HepG2 (cell line): ENCODE data around the gene EPG5. TPM values are rescaled to one million over a fixed set of nuclear protein-coding genes. Genes with fewer than 3 reads are reported as not detected.

ENCODE experiments used
- ATAC-seq: fragments of 200-7000 bp; cut with Tn5 transposase; 3 replicates; pipeline ENCODE4 v1.9.1; 2020; ENCODE audit warnings: mild to moderate bottlenecking, moderate library complexity
- BruUV-seq: library from RNA; stranded (reverse); fragments of 400-500 nt; replicated peaks from 2 replicates; lab custom pipeline; 2021; lab: Mats Ljungman, UMichigan
- CTCF ChIA-PET: fragments of 300-600 bp; formaldehyde crosslinking; extraction: SDS; loops from one replicate; lab custom pipeline; 2021; ENCODE audit warnings: low total read pairs, inconsistent platforms, low intra/inter-chr PET ratio; lab: Yijun Ruan, JAX
- POLR2A ChIA-PET: fragments of 350-600 bp; sonication (Branson Sonifier 250); formaldehyde crosslinking; loops from one replicate; lab custom pipeline; 2020; ENCODE audit warnings: antibody characterized with exemption, inconsistent platforms; lab: Yijun Ruan, JAX
- DNase-seq: peaks from one replicate; pipeline ENCODE4 v3.0.0-alpha.2; 2015; ENCODE audit warnings: low spot score
- FAIRE-seq: peaks from 3 replicates; lab custom pipeline; 2011; peaks lifted over from hg19 to GRCh38; lab: Jason Lieb, UNC
- H2AFZ ChIP-seq: one replicate; pipeline ENCODE4 v1.6.1; 2011; ENCODE audit warnings: low read length, inconsistent platforms
- H3K27ac ChIP-seq: fragments of 300-600 bp; 3 replicates; pipeline ENCODE4 v1.8.0; 2011; ENCODE audit warnings: mixed run types, mild to moderate bottlenecking, mixed read lengths, low read length, inconsistent platforms; ENCODE audit not compliant: insufficient read depth; ENCODE audit errors: extremely low read length
- H3K27me3 ChIP-seq, 2 experiments: fragments of 200-600 bp in 1 of 2; 2 replicates in 1 of 2; 3 replicates in 1 of 2; pipeline versions ENCODE4 v1.6.0 to v1.8.0; 2011; ENCODE audit warnings: low read length in 2 of 2, mild to moderate bottlenecking in 2 of 2, moderate library complexity in 2 of 2, inconsistent platforms in 1 of 2; ENCODE audit not compliant: insufficient read depth in 2 of 2, control insufficient read depth in 1 of 2
- H3K36me3 ChIP-seq, 2 experiments: fragments of 200-600 bp in 1 of 2; replicated peaks in 1 of 2; 2 replicates in 1 of 2; 3 replicates in 1 of 2; pipeline versions ENCODE4 v1.5.1 to v1.8.0; 2011; ENCODE audit warnings: low read length in 2 of 2, inconsistent platforms in 1 of 2; ENCODE audit not compliant: insufficient read depth in 2 of 2, control insufficient read depth in 1 of 2
- H3K4me1 ChIP-seq: 2 replicates; pipeline ENCODE4 v1.5.1; 2012; ENCODE audit warnings: low read length, inconsistent platforms; ENCODE audit not compliant: insufficient read depth
- H3K4me2 ChIP-seq: 2 replicates; pipeline ENCODE4 v1.6.0; 2011; ENCODE audit warnings: low read depth, low read length, inconsistent platforms
- H3K4me3 ChIP-seq, 3 experiments: fragments of 200-600 bp in 1 of 3; sonication (generic), shearing (Covaris generic) in 1 of 3; replicated peaks in 1 of 3; 2 replicates each; pipeline ENCODE4 v1.5.1; 2011 to 2016; ENCODE audit warnings: low read length in 3 of 3, inconsistent platforms in 2 of 3, low read depth in 2 of 3, mild to moderate bottlenecking in 2 of 3, control low read depth in 1 of 3, mixed read lengths in 1 of 3; ENCODE audit not compliant: insufficient read depth in 1 of 3
- H3K79me2 ChIP-seq: one replicate; pipeline ENCODE4 v1.6.1; 2011; ENCODE audit warnings: low read length, inconsistent platforms; ENCODE audit not compliant: insufficient read depth
- H3K9ac ChIP-seq: 2 replicates; pipeline ENCODE4 v1.6.0; 2011; ENCODE audit warnings: mild to moderate bottlenecking, low read depth, low read length, inconsistent platforms; ENCODE audit not compliant: insufficient read depth
- H3K9me3 ChIP-seq: 2 replicates; pipeline ENCODE4 v1.5.1; 2012; ENCODE audit warnings: mild to moderate bottlenecking, low read length
- H4K20me1 ChIP-seq: 2 replicates; pipeline ENCODE4 v1.6.0; 2011; ENCODE audit warnings: inconsistent platforms, mild to moderate bottlenecking, low read length, moderate library complexity; ENCODE audit not compliant: insufficient read depth
- CCAR2 ChIP-seq: fragments of 200-400 bp; formaldehyde crosslinking; optimal IDR thresholded peaks from 2 replicates; pipeline ENCODE3; 2018; ENCODE audit warnings: low read depth, mild to moderate bottlenecking, low read length, moderate library complexity
- EP300 ChIP-seq, 3 experiments: sonication (generic) in 1 of 3; formaldehyde crosslinking in 1 of 3; IDR thresholded peaks; 2 replicates each; pipeline versions ENCODE4 v1.5.1 to v1.6.1; 2011 to 2020; ENCODE audit warnings: low read depth in 2 of 3, low read length in 2 of 3, borderline replicate concordance in 1 of 3, improper control_type of control experiment in 1 of 3, mild to moderate bottlenecking in 1 of 3, missing genetic modification reagents in 1 of 3, moderate library complexity in 1 of 3
- ERF ChIP-seq: IDR thresholded peaks from 2 replicates; pipeline ENCODE4 v1.6.1; 2018; ENCODE audit warnings: missing biosample characterization, missing genetic modification reagents
- GABPA ChIP-seq, 2 experiments: IDR thresholded peaks; 2 replicates each; pipeline ENCODE4 v1.6.1; 2011 to 2016; ENCODE audit warnings: low read depth in 2 of 2, low read length in 1 of 2, missing biosample characterization in 1 of 2, missing genetic modification characterization in 1 of 2
- MAFK ChIP-seq, 2 experiments: IDR thresholded peaks in 1 of 2; conservative IDR thresholded peaks in 1 of 2; 2 replicates each; pipeline ENCODE4 v1.6.1; 2011; ENCODE audit warnings: improper control_type of control experiment in 2 of 2, low read length in 2 of 2
- ZBTB39 ChIP-seq: sonication (generic); formaldehyde crosslinking; IDR thresholded peaks from 2 replicates; pipeline ENCODE4 v1.5.0; 2020; ENCODE audit warnings: missing genetic modification reagents
- ZNF205 ChIP-seq: IDR thresholded peaks from 2 replicates; pipeline ENCODE4 v1.6.1; 2018; ENCODE audit warnings: missing biosample characterization, missing genetic modification reagents
- ZNF616 ChIP-seq: sonication (generic); formaldehyde crosslinking; IDR thresholded peaks from 2 replicates; pipeline ENCODE4 v1.5.0; 2020; ENCODE audit warnings: low read depth, mild to moderate bottlenecking, missing genetic modification reagents
- WGBS: methylation state at CpG from one replicate; pipeline ENCODE4 v1.1.6; 2017; ENCODE audit warnings: low lambda C conversion rate; 5-methylcytosine and 5-hydroxymethylcytosine counted together
- in situ Hi-C: cut with HindIII; loops from 2 replicates; pipeline ENCODE4 v1.10.0; 2017; ENCODE audit warnings: low pct_unique_long_range_greater_than_20kb; ENCODE audit not compliant: extremely low pct_ligation_motif_present
- intact Hi-C: fragments of 100-400 bp; cut with micrococcal nuclease; formaldehyde crosslinking; loops from one replicate; pipeline ENCODE4 v1.10.0; 2022; ENCODE audit not compliant: unreplicated experiment
- polyA plus RNA-seq, 8 experiments: library from polyadenylated mRNA; depleted of rRNA in 3 of 8; stranded (reverse) in 7 of 8; unstranded in 1 of 8; fragments of >200 nt; fragmentation: Illumina TruSeq in 4 of 8; extraction: Trizol in 4 of 8; gene quantifications; 2 replicates each; pipeline versions ENCODE4 v1.2.1 to v1.2.3, GENCODE V29; 2011 to 2016; ENCODE audit warnings: low read depth in 4 of 8, missing spikeins in 1 of 8, mixed read lengths in 1 of 8; ENCODE audit not compliant: insufficient read depth in 1 of 8
- total RNA-seq, 5 experiments: library from RNA; depleted of rRNA; stranded (reverse); fragments of >200 nt; fragmentation: Illumina TruSeq; extraction: Trizol; gene quantifications; 2 replicates each; pipeline ENCODE4 v1.2.3, GENCODE V29; 2016; ENCODE audit warnings: low read depth in 1 of 5
- TF ChIP-seq, protein P1 (sequence below): sonication (generic); formaldehyde crosslinking; IDR thresholded peaks from 2 replicates; pipeline ENCODE4 v1.8.1; 2023; ENCODE audit warnings: mild to moderate bottlenecking, moderate library complexity, missing genetic modification reagents

Gene EPG5
- total and polyA plus RNA-seq, 2 of the 13 experiments (the other 11 are each of a cell fraction or from before 2014, with no cell fraction given) = 6.7 to 9.3 TPM

DNA sequence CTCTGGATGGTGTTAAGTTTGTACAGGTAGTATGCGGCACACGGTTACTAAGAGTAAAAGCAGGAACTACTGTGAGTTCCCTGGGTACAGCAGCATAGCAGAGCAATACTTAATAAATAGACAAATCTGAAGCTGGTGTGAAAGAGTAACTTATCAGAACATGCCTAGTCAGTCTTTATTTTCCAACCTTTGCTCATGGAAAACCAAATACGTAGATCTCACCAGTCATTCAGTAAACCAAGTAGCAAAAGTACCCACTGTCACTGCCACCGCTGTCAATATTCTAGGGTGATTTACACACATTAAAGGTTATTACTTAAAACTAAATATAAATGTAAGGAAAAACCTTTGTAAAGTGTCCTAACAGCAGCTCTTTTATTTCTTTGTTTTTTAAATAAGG, 106.6 kb downstream of the EPG5 start:
- Histone ChIP-seq H3K27me3 (no peaks in the 10 kb centered on the region), H3K4me3 (no peak overlapping the region), H2AFZ (no peak overlapping the region), H4K20me1 (no peaks in the 10 kb centered on the region), H3K79me2 (no peaks in the 10 kb centered on the region), H3K27ac (no peak overlapping the region), H3K9ac (no peak overlapping the region), H3K4me2 (no peak overlapping the region), H3K4me1 (no peaks in the 10 kb centered on the region), H3K36me3 (peaks cover 17 to 63% of the 10 kb centered on the region in 2 experiments; a peak in 4 of 5 replicates), H3K9me3 (no peaks in the 10 kb centered on the region)
- POLR2A ChIA-PET = no interaction called here
- BruUV-seq = no TSS peak
- FAIRE-seq = no peak
- no peak for DNase-seq
- intact Hi-C loops (no loop called here), in situ Hi-C loops (no loop called here)
- no peak for ATAC-seq
- TF ChIP-seq MAFK (conservative IDR thresholded peaks at IDR 0.05 in 1 of 2, IDR thresholded peaks at IDR 0.05 in 1 of 2; ENCODE audit: low read length in 2 of 2) (no peak), EP300 (IDR thresholded peaks at IDR 0.05; ENCODE audit: low read depth in 2 of 2, low read length in 2 of 2) (no peak), EP300 (CRISPR knock-in tag; IDR thresholded peaks at IDR 0.05; ENCODE audit: borderline replicate concordance) (no peak), ZNF616 (CRISPR knock-in tag) (no peak), ZNF205 (CRISPR knock-in tag) (no peak), ERF (no peak), GABPA (IDR thresholded peaks at IDR 0.05; ENCODE audit: low read depth, low read length) (no peak), GABPA (CRISPR knock-in tag; IDR thresholded peaks at IDR 0.05; ENCODE audit: low read depth) (no peak), ZBTB39 (CRISPR knock-in tag) (no peak), CCAR2 (no peak)
- TF ChIP-seq, protein P1, sequence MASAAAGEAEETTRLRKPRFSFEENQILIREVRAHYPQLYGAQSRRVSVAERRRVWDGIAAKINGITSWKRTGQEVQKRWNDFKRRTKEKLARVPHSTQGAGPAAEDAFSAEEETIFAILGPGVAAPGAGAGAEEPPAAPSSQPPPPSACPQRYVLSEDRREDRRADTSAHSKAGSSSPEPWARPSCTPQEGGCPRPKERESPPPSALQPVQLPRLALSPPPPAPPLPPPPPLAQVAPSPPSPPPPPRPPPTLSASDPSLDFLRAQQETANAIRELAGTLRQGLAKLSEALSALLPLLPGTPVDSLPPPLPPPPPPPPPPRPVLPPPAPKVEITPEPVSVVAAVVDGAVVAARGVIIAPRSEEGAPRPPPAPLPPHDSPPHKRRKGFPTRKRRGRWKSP (CRISPR knock-in tag) = no peak
- WGBS = 90% methylated on average over 4 of the region's 4 CpGs
- CTCF ChIA-PET = no interaction called here
